ENCODE results near the gene RRP7A. TPM values are rescaled to one million over a fixed set of nuclear protein-coding genes. Genes with fewer than 3 reads are reported as not detected.
A peak's percentile ranks its signal among the peaks of the same experiment; 100 is the strongest.
"Not testable (repeated sequence)": the region's sequence is repeated elsewhere in the genome, so short reads cannot be mapped to it uniquely, and the experiment has no call there.

RRP7A gene
- total RNA-seq, 1 donor from 2014 or later = 27.3 TPM

DNA sequence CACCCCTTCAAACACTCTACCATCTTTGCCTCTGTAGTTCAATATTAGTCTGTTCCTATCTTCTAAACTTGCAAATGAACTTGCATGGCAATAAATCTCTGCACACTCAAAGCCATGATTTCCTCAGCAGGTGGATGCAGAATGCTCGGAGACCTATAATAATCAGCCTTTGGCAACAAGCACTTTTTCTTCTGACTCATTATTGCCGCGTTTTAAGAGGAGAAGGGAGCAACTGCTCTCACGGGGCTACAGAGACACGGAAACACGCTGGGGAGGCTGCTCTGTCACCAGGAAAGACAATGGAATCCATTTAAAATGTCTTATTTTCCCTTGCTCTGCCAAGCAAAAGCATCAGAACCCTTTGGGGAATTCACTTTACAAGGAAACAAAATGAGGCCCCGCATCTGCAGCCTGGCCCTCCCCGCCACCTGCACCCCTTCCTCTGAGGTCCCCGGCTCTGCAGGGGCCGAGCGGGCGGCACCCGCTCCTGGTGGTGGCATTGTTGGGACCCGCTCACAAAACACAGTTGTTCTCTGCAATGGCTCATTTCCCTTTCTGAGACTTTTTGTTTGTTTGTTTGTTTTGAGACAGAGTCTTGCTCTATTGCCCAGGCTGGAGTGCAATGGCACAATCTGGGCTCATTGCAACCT, 15.6 kb upstream of the RRP7A start:
- ATAC-seq = not testable (repeated sequence)

- ATAC-seq = no peak
Measured at GRCh38 chr22:42533638-42533977, 14.0 kb upstream of the RRP7A start.

DNA sequence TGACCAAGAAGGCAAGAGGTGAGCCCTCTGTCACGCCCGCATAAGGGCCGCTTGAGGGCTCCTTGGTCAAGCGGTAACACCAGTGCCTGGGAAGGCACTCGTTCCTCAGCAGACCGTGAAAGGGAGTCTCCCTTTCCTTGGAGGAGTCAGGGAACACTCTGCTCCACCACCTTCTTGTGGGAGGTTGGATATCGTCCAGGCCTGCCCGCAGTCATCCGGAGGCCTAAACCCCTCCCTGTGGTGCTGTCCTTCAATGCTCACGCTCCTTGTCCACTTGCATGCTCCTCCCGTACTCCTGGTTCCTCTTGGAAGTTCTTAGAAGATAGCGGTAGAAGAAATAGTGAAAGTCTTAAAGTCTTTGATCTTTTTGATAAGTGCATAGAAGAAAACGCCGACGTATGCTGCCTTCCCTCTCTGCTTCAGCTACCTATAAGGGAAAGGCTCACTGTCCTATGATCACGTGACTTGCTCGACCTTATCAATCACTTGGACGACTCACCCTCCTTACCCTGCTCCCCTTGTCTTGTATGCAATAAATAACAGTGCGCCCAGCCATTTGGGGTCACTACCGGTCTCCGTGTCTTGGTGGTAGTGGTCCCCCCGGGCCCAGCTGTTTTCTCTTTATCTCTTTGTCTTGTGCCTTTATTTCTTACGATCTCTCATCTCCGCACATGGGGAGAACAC, 11.9 kb upstream of the RRP7A start:
- not testable (repeated sequence) for ATAC-seq

GRCh38 chr22:42529435-42529834, 9.8 kb upstream of the RRP7A start:
- ATAC-seq = peak; percentile 41

GRCh38 chr22:42528591-42529307, 9.2 kb upstream of the RRP7A start:
- no peak for ATAC-seq

DNA sequence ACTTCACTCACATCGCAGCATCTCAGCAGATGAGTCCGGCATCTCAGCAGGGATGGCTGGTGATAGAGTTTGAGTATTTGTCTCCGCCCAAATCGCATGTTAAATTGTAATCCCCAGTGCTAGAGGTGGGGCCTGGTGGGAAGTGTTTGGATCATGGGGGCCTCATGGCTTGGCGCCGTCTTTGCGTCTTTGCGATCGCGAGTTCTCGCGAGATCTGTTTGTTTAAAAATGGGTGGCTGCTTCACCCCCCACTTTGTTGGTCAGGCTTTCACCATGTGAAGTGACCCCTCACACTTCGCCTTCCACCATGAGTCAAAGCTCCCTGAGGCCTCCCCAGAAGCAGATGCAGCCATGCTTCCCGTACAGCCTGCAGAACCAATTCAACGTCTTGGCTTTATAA, 3.0 kb upstream of the RRP7A start:
- no peak for ATAC-seq

DNA sequence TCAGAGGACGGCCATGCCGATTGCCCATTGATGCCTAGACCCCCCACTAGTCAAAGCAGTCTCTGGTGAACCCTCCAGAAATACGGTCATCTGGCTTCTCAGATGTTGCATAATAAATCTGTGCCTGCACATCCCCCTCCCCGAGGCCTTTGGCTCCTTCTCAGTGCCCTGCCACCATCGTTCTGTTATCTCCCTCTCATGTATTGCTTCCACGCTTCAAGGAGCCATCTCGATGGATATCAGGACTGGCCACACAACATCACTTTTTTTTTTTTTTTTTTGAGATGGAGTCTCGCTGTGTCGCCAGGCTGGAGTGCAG, 1.6 kb upstream of the RRP7A start:
- no peak for ATAC-seq

DNA sequence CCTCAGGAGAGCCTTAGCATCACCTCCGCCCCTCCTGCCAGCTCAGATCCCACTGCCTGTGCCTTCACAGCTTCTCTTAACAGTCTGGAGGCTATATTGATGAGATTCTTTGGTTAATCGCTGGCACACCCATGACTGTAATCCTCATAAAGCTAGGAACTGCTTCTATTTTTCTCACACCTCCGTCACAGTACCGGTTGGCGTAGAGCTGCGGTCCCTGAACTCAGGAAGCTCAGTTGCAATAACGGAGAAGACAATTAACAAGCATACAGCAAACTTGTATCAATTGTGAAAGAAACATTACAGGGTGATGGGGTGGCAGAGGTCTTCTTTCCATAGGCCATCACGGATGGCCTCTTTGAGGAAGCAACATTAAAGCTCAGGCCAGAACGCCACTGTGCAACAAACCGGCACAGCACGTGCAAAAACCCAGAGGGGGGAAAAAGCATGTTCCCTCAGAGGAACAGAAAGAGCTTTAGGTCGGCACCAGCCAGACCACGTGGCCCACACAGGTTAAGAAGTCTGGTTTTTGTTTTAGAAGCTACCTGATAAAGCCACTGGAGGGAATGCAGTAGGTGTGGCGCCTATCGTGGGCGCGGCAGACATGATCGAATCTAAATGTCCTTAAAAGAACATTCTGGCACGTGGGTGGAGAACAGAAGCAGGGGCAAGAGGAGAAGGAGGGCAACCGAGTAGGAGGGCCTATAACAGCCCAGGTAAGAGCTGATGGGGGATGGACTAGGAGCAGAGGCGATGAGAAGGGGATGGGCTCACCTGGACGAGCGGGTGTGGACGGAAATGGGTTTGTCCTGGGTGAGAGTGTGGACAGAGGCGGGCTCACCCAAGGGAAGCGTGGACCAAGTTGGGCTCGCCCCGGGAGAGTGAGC, 715 bp downstream of the RRP7A start:
- peak; percentile 56 for ATAC-seq

DNA sequence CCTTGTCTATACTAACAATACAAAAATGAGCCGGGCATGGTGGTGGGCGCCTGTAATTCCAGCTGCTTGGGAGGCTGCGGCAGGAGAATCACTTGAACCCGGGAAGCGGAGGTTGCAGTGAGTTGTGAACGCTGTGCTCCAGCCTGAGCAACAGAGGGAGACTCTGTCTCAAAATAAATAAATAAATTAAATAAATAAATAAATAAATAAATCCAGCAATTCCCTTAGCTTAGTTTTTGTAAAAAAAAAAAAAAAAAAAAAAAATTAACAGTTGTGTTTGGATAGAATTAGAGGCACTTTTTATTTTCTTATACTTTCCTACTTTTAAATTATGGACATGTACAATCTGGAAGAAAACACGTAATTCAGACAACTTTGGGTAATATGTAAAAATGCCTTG, 2.5 kb downstream of the RRP7A start:
- not testable (repeated sequence) for ATAC-seq

DNA sequence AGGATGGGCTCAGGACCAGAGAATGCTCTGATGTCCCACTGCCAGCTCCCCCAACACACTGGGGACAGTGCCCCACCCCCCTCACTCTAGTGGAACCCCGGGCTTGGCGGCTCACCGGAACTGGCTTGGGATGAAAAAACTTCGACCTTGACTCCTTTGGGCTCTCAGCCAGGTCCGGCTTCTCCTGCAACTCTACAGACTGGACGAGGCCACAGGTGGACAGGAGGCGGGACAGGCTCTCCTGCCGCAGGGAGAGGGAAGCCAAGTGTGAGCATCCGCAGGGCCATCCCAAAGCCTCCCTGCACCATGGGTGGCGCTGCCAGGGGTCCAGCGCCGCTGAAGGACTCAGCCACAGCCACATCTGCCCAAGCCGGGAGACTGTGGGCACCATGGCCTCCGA, 3.7 kb downstream of the RRP7A start:
- no peak for ATAC-seq

GRCh38 chr22:42515304-42515703, 4.3 kb downstream of the RRP7A start:
- ATAC-seq = not testable (repeated sequence)

GRCh38 chr22:42514331-42514730, 5.3 kb downstream of the RRP7A start:
- not testable (repeated sequence) for ATAC-seq

DNA sequence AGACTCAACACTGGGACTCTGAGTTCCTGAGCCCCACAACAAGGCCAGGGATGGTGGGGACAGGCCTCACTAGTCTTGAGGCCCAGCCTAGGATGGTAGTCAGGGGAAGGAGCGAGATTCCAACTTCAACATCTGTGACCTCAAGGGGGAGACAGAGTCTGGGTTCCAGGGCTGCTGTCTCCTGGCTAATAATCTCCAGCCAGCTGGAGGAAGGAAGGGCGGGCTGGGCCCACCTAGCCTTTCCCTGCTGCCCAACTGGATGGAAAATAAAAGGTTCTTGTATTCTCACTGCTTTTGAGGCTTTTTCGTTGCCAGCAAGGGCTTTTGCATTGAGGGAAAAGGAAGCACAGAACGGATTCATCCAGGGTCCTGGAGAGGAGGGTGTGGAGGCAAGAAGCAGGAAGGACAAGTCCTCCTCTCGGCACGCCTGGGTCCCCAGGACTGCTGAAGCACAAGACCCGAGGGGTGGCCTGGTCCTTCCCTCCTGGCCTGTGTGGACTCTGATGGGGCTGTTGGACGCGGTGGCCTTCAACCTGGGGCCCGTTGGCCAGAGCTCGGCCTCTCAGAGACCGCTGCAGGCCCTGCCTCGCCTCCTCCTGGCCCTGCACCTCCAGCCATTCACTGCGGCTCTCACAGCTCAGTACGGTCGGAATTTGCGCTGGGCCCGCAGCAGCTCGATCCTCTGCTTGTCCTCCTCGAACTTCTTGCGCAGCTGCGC, 7.2 kb downstream of the RRP7A start:
- ATAC-seq = peak; percentile 7

DNA sequence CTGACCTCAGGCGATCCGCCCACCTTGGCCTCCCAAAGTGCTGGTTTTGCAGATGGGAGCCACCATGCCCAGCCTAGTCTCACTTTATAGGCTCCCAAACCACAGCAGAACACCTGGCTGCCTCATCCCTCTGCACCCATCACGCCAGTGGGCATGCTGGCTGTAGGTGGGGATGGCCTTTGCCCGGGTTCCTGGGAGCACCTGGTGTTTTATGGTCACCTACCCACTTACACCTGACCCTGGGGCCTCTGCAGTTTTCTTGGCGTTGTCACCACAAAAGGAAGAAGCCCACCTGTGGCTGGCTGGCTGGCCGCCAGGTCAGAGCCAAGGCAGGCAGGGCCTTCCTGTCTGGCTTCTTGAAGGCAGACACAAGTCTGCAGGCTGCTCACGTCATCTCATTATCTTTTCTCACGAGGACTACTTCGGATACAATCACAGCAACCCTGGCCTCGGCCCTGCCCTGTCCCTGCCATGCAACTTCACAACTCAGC, 8.2 kb downstream of the RRP7A start:
- no peak for ATAC-seq

GRCh38 chr22:42509548-42509947, 10.0 kb downstream of the RRP7A start:
- no peak for ATAC-seq

DNA sequence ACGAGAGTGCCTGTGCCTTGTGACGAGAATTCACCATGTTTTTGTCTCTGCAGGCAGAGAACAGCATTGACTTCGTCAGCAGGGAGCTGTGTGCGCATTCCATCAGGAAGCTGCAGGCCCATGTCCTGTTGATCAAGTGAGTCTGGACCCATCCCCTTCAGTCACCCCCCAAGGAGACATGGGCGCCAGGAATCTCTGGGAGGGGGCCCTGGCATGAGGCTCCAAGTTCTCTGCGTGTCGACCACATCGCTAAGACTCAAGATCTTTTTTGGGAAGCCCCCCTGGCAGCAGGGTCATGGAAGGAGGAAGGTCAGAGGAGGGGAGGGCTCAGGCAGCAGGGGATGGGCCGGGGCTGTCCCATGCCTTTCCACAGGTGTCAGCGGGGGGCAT, 10.6 kb downstream of the RRP7A start:
- peak; percentile 4 for ATAC-seq

DNA sequence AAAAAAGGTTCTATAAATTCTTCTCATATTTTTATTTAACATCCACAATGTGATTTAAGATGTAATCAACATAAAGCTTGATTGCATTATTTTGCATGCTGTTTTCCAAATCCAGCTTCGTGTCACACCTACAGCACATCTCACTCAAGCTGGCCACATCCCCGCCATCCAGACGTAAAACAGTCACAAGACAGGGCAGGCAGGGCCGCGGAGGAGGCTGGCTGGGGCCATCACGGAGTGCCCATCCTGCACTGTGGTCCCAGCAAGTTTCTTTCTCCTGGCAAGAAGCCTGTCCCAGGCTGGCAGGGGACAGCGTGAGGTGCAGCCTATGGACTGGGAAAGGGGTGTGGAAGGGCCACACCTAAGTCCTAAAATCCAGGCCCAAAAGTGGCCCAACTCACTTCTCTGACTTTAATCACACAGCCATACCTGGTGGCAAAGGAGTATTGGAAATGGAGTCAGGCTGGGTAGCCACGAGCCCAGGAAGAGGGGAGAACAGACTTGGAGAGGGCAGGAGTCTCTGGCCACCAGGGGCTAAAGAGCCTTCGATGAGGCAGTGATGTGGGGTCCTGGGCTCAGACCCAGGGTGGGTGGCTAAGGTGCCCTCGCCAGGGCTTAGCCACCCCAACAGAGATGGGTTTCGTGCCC, 11.1 kb downstream of the RRP7A start:
- peak; percentile 16 for ATAC-seq

GRCh38 chr22:42500836-42501179, 18.8 kb downstream of the RRP7A start:
- ATAC-seq = no peak

DNA sequence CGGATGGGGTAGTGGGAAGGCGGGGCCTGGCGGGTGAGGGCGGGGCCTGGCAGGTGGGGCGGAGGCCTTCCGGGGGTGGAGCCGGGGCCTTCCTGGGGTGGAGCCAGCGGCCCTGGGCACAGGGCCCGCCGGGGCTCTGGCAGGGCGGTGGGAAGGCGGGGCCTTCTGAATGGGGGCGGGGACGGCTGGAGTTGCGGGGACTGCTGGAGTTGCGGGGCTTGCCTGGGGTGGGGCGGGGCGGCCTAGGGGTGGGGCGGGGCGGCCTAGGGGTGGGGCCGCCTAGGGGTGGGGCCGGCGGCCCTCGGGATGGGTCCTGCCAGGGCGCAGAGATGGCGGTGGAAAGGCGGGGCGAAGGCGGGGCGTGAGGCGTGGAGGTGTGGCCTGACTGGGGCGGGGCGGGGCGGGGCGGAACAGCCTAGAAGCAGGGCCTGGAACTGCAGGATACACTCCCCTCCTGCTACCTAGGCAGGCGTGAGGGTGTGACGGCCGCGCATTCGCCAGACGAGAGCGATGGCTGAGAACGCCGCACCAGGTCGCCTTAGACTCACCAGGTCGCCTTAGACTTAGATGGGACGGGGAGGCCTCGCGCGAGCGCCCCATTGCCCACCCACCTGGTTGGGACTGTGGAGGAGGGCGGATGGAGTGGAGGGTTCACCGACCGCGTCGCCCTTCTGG, 19.3 kb downstream of the RRP7A start:
- peak; percentile 93 for ATAC-seq

- not testable (repeated sequence) for ATAC-seq
Measured at GRCh38 chr22:42499773-42500160, 19.8 kb downstream of the RRP7A start.

DNA sequence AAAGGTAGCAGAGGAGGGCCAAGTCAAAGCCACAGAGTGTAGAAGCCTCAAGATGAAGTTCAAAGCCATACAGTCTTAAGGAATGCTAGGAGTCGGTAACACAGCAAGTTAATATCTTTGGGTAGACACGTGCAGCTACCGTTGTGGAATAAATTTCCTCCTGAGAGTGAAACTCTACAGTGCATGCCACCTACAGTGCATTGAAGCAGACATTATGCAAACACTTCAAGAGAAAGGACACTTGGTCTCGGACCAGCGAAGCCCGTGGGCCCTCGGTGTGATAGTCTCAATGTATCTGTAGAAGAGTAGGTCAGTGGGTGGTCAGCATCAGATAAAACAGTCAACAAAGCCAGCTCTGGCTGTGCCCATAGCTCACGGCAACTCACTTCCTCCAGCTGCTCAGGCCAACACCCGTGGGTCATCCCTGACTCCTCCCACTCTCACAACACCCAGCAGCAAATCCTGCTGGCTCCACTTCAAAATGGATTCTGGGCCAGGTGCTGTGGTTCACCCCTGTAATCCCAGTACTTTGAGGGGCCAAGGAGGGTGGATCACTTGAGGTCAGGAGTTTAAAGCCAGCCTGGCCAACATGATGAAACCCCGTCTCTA, 24.0 kb downstream of the RRP7A start:
- peak; percentile 17 for ATAC-seq
